Measurements from ENCODE around the gene AQP6.

The AQP6 gene

GRCh38 chr12:49972641-49973360 lies at the start of gene AQP6:
Gene AQP6, plus strand, starts transcription at chr12:49972947. Its CDS starts 227 bp downstream, at chr12:49973174.
- no peak for DNase-seq

DNA sequence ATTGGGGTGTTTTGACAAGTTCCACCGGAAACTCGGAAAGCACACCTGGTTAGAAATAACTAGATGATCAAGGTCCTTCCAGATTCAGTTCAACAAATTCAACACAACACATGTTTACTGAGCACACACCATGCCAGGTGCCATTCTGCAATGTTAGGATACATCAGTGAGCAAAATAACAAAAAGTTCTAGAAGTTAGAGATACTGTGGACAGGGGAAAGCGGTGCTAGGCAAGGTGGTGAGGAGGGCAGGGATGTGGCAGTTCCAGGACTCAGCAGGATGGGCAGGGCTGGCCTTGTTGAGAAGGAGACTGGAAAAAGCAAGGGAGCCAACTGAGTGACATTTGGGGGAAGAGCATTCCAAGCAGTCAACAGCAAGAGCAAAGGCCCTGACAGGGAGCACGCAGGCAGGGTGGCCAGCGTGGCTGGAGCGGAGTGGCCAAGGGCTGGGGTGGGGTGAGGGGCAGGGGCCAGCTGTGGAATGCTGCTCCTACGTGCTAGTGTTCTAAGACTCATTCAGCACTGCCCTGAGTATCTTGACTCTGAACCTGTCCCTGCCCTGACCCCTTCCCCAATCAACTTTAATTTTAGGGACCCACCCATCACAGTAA lies 49.6 kb upstream of the AQP6 start:
- no peak for DNase-seq

- no peak for DNase-seq
Observed at GRCh38 chr12:49923880-49924556, 48.7 kb upstream of the AQP6 start.

DNA sequence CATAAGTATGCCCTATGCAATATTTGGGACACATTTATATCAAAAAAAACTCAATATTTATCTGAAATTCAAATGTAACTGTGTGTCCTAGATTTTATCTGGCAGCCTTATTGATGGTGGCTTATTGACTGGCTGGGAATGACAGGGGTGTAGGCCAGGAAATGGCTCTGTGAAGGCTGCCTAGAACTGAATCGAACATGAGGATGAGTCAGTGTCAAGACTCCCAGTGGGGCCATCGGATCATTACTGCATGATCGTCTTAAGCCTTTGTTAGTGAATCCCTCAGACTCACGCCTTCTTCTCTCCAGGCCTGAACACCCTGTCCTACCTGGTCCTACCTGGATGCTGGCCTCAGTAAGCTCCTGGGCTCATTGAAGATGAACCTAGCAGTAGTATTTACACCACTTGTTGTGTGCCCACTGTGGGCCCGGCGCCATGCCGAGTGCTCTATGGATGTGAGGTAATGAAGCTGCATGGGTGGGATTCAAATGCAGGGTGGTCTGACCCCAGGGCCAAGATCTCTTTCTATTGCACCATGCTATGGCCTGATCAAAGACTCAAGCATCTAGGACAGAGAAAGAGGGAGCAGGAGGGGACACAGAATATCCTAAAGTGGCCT lies 48.0 kb upstream of the AQP6 start:
- no peak for DNase-seq

GRCh38 chr12:49925433-49926204 lies 47.1 kb upstream of the AQP6 start:
- no peak for DNase-seq

DNA sequence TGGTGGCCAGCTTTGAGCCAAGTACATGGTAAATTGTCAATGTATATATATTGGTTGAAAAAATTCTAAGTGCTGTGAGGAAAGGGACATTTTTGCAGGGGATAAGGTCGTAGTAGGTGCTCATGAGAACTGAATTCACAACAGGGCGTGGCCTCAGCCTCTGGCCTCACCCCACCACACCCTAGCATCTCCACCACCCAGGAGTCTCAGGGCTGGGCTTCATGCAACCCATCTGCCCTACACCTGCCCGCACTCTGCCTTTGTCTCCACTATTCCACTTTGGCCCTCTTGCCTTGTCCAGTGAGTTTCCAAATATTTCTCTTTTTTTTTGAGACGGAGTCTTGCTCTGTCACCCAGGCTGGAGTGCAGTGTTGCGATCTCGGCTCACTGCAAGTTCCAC lies 44.3 kb upstream of the AQP6 start:
- DNase-seq: no peak

DNA sequence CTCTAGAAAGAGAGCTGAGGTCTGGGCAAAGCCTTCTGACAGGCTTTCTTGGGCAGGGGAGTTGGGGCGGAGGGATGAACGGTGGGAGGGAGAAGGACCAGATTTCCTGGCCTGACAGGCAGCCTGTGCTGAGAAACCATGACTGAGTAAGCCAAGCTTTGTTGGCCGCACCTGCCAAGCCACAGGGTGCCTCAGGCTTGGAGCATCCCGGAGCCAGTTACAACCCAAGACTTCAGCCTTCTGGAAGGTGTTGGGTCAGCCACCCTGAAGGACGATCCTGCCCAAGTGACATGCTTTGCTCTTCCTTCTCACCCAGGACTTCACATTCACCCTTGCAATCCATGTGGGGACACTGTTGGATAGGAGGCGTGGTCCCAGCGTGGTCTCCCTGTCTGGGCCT lies 43.2 kb upstream of the AQP6 start:
- no peak for DNase-seq

- DNase-seq: no peak
Observed at GRCh38 chr12:49930515-49931288, 42.0 kb upstream of the AQP6 start.

- DNase-seq: no peak
Observed at GRCh38 chr12:49932023-49932422, 40.7 kb upstream of the AQP6 start.

DNA sequence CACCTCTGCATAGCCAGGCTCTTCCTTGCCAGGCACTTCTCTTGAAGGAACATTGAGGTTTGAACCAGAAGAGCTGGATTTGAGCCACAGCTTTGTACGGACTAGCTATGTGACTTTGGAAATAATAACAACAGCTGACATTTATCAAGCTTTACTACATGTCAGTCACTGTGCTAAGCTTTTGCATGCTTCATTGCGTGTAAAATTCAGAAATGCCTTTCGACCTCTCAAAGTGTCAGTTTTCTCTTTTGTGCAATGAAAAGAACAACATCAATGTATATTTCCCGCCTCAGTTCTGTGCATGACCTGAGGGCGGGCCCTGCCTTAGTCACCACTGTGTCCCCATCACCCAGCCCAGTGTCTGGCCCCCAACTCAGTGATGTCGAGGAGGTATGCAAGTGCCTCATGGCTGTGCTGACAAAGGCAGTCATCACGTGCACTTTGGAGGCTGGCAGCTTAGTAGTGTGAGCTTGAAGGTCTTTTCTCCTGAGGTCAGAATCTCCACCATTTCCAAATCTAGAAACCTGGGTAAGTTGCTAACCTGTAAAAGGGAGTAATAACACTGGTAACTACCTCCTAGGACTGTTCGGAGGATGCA lies 40.1 kb upstream of the AQP6 start:
- no peak for DNase-seq

GRCh38 chr12:49933796-49934195 lies 39.0 kb upstream of the AQP6 start:
- no peak for DNase-seq

DNA sequence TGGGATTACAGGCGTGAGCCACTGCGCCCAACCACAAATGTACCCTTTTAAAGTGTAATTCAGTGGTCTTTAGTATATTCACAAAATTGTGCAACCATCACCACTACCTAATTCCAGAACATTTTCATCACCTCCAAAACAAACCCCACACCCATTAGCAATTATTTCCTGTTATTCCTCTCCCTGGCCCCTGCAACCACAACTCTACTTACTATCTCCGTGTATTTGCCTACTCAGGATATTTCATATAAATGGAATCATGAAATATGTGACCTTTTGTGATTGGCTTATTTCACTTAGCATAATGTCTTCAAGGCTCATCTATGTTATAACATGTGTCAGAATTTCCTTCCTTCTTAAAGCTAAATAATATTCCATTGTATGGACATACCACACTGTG lies 38.2 kb upstream of the AQP6 start:
- no peak for DNase-seq

DNA sequence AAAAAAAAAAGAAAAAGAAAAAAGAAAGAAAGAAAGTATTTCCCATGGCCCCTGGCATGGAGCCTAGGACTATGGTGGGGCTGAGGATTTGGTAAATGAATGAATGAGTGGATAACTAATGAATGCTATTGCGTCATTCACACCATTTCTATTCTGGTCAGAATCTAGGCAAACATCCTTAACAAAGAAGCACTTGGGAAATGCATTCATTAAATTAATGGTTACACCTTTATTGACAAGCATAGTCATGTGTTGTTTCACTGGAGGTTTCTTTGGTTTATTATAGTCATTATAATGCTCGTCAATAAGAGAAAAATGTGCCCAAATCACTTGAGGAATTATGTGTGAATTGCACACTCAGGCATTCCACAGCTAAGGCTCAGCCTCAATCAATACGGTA lies 35.8 kb upstream of the AQP6 start:
- DNase-seq: no peak

DNA sequence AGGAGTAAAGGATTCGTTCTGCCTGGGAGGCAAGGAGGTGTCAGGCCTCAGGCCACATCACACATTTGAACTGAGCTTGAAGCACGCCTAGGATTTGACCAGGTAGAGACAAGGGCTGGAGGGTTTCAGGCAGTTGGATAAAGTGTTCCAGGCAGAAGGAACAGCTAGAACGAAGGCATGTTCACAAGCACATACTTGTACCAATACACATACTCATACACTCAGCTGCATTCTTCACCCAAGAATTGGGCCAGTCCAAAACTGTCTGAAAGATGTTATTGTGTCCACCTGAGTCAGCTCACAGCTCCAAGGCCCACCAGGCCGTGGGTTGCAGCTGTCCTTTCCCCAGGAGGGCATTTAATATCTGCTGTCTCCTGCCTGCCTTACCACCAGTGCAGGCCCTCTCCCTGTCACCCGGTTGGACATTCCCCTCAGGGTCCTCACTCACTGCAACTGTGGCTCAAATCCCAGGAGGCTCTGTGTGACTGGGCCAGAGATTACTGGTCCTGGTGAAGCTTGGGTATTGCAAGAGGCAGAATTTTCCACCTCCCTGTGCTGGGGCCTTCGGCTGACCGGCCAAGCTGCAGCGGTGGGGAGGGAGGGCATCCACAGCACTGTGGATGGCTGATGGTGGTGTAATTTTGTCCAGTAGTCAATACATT lies 35.0 kb upstream of the AQP6 start:
- DNase-seq: no peak

GRCh38 chr12:49939307-49939706 lies 33.4 kb upstream of the AQP6 start:
- no peak for DNase-seq

GRCh38 chr12:49939707-49940106 lies 33.0 kb upstream of the AQP6 start:
- DNase-seq: no peak

GRCh38 chr12:49941556-49942511 lies 30.9 kb upstream of the AQP6 start:
- DNase-seq: no peak

DNA sequence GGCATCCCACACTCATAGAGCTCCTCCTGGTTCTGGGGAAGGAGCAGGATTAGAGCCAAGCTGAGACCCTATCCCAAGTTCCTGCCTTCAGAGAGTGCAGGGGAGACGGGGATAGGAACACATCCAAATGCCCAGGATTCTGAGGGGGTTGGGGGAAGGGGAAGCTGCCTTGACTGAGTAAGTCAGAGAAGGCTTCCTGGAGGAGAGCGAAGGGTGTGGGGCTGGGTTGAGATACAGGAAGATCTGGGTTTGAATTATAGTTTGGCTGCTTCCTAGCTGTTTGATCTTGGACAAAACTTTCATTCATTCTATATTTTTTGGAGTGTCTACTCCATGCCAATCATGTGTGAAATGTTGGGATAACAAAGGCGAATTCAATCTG lies 30.2 kb upstream of the AQP6 start:
- DNase-seq: no peak

Measured in anterior cingulate cortex (tissue), 58 donors.